GM21367 (cell line): ENCODE data around the gene SLX1A.
"Not testable (repeated sequence)": the region's sequence is repeated elsewhere in the genome, so short reads cannot be mapped to it uniquely, and the experiment has no call there.

ENCODE experiments used
- ATAC-seq: cut with Tn5 transposase; IDR thresholded peaks from one replicate; pipeline ENCODE4 v1.9.1; 2021; ENCODE audit not compliant: unreplicated experiment

The SLX1A gene

GRCh38 chr16:30217082-30217481, 23.4 kb downstream of the SLX1A start:
- ATAC-seq, result not testable (repeated sequence)
